Esophagus muscularis mucosa (tissue), 4 donors: ENCODE data around the gene NKPD1. TPM values are rescaled to one million over a fixed set of nuclear protein-coding genes. Genes with fewer than 3 reads are reported as not detected.

Source experiments
- DNase-seq: peaks from one replicate; pipeline ENCODE4 v3.0.0-alpha.2; 2017; ENCODE audit errors: extremely low spot score
- H3K27ac ChIP-seq, 4 donors: fragments of 200-600 bp; sonication (generic); replicated peaks in 1 of 4; 1 replicate in 3 of 4; 2 replicates in 1 of 4; pipeline ENCODE4 v1.5.1; 2016 to 2019; ENCODE audit warnings: mild to moderate bottlenecking in 1 of 4
- H3K27me3 ChIP-seq, 4 donors: fragments of 200-600 bp; sonication (generic); one replicate each; pipeline versions ENCODE4 v1.5.1 to v1.6.0; 2016 to 2019
- H3K36me3 ChIP-seq, 4 donors: fragments of 200-600 bp; sonication (generic); one replicate each; pipeline ENCODE4 v1.5.1; 2016 to 2019
- H3K4me1 ChIP-seq, 4 donors: fragments of 200-600 bp; sonication (generic); one replicate each; pipeline ENCODE4 v1.5.1; 2016 to 2019
- H3K4me3 ChIP-seq, 4 donors: fragments of 200-600 bp; sonication (generic); 1 replicate in 2 of 4; 2 replicates in 2 of 4; pipeline ENCODE4 v1.5.1; 2016 to 2019; ENCODE audit warnings: mild to moderate bottlenecking in 4 of 4, moderate library complexity in 1 of 4
- H3K9me3 ChIP-seq, 4 donors: fragments of 200-600 bp; sonication (generic); 1 replicate in 3 of 4; 2 replicates in 1 of 4; pipeline ENCODE4 v1.5.1; 2016 to 2019
- EP300 ChIP-seq: sonication (generic); formaldehyde crosslinking; IDR thresholded peaks from one replicate; pipeline ENCODE4 v1.6.1; 2017; ENCODE audit warnings: antibody characterized with exemption
- POLR2A ChIP-seq: fragments of 450-650 bp; IDR thresholded peaks from one replicate; pipeline ENCODE4 v1.6.1; 2017; ENCODE audit warnings: antibody characterized with exemption, moderate library complexity, mild to moderate bottlenecking, low read depth
- POLR2AphosphoS5 ChIP-seq, 2 donors: sonication (generic); formaldehyde crosslinking; IDR thresholded peaks; one replicate each; pipeline ENCODE4 v1.6.1; 2017; ENCODE audit warnings: antibody characterized with exemption in 2 of 2
- WGBS: methylation state at CpG from one replicate; pipeline ENCODE4 v1.1.5; 2018; 5-methylcytosine and 5-hydroxymethylcytosine counted together
- intact Hi-C: fragments of 100-400 bp; cut with DNase I; formaldehyde crosslinking; loops from one replicate; pipeline ENCODE4 v1.15.1; 2023
- total RNA-seq, 4 donors: library from RNA; depleted of rRNA; stranded (reverse); fragments of >200 nt; gene quantifications; one replicate each; pipeline versions ENCODE4 v1.1.0 to v1.2.1, GENCODE V29; 2016
- TF ChIP-seq, protein P1 (sequence below), 3 experiments: fragments of 200-600 bp in 2 of 3; fragments of 450-650 bp in 1 of 3; sonication (generic) in 2 of 3; IDR thresholded peaks; one replicate each; pipeline ENCODE4 v1.5.1; 2017 to 2019; ENCODE audit warnings: antibody characterized with exemption in 3 of 3, mild to moderate bottlenecking in 2 of 3, moderate library complexity in 1 of 3

Gene NKPD1
- total RNA-seq, 4 donors from 2014 or later = 0.26 TPM; not detected in 3

DNA sequence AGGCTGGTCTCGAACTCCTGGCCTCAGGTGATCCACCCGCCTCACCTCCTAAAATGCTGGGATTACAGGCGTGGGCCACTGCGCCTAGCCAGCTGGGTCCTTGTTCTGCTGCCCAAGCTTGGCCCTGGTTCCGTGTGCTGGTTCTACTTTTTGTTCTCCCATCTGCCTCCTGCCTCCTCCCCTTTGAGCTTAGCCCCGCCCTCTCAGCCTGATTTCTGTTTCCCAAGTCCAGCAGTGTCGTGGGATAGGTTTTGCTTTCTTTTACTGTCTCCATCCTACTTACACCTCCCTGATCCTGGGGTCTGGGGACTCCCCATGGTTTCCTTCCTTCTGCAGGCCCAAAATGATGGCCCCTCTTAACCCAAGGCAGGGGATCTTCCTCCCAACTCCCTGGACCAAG is 20.2 kb upstream of the NKPD1 start:
- Histone ChIP-seq H3K27ac (no peak overlapping the region), H3K9me3 (no peaks in the 10 kb centered on the region), H3K27me3 (no peaks in the 10 kb centered on the region), H3K4me1 (peaks cover 27 to 47% (median 40%) of the 10 kb centered on the region in 4 donors), H3K4me3 (no peak overlapping the region), H3K36me3 (peaks cover 0 to 17% (median 4%) of the 10 kb centered on the region in 4 donors)
- 75% methylated on average over 7 of the region's 7 CpGs for WGBS
- intact Hi-C loops = no loop called here
- TF ChIP-seq POLR2A (no peak), EP300 (no peak), POLR2AphosphoS5 (IDR thresholded peaks at IDR 0.05) (no peak)
- TF ChIP-seq, protein P1, sequence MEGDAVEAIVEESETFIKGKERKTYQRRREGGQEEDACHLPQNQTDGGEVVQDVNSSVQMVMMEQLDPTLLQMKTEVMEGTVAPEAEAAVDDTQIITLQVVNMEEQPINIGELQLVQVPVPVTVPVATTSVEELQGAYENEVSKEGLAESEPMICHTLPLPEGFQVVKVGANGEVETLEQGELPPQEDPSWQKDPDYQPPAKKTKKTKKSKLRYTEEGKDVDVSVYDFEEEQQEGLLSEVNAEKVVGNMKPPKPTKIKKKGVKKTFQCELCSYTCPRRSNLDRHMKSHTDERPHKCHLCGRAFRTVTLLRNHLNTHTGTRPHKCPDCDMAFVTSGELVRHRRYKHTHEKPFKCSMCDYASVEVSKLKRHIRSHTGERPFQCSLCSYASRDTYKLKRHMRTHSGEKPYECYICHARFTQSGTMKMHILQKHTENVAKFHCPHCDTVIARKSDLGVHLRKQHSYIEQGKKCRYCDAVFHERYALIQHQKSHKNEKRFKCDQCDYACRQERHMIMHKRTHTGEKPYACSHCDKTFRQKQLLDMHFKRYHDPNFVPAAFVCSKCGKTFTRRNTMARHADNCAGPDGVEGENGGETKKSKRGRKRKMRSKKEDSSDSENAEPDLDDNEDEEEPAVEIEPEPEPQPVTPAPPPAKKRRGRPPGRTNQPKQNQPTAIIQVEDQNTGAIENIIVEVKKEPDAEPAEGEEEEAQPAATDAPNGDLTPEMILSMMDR (IDR thresholded peaks at IDR 0.05) = no peak
- DNase-seq = no peak

DNA sequence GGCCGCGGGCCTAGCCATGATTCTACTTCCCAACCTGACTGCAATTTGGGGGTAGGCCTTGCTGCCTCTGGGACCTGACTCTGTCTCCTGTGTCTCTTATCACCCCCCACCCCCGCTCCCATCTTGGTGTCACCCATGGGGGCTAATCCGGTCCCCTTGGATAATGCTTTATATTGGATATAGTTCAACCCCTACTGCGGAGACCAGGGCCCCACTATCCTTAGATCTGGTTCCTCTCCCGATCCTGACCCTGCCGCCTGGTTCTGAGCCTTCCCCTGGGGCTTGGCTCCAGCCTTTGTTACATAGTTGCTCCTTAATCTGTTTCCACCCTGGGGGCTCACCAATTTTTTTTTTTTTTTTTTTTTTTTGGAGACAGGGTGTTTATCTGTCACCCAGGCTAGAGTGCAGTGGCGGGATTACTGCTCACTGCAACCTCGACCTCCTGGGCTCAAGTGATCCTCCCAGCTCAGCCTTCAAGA is 19.1 kb upstream of the NKPD1 start:
- intact Hi-C loops = loop anchor here (5.0 kb wide), 1 partner anchor 88 kb away; the partner anchor contains the start of gene PPP1R37
- TF ChIP-seq POLR2A = no peak
- no peak for TF ChIP-seq EP300
- no peak for TF ChIP-seq POLR2AphosphoS5 (IDR thresholded peaks at IDR 0.05)
- TF ChIP-seq, protein P1 (IDR thresholded peaks at IDR 0.05) = no peak
- peak overlapping the region; percentile 86 to 92 (median 90) for H3K27ac ChIP-seq

DNA sequence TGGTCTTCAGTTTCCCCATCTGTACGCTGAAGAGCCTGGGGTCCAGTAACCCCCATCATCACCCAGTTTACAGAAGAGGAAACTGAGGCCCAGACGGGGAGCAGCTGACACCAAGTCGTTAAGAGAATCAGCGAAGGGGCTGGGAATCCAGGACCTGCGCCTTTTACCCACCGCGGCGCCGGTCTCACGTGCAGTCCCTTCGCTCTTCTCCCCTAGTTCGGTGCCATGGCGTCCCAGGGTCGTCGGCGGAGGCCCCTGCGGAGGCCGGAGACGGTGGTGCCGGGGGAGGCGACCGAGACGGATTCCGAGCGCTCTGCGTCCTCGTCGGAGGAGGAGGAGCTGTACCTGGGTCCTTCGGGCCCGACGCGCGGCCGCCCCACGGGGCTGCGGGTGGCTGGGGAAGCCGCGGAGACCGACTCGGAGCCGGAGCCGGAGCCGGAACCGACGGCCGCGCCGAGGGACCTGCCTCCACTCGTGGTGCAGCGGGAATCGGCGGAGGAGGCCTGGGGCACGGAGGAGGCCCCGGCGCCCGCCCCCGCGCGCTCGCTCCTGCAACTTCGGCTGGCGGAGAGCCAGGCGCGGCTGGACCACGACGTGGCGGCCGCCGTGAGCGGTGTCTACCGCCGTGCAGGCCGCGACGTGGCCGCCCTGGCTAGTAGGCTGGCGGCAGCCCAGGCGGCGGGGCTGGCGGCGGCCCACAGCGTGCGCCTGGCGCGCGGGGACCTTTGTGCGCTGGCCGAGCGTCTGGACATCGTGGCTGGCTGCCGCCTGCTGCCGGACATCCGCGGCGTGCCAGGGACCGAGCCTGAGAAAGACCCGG is 18.5 kb upstream of the NKPD1 start:
- TF ChIP-seq EP300 (no peak), POLR2A (no peak), POLR2AphosphoS5 (IDR thresholded peaks at IDR 0.05) (no peak)
- TF ChIP-seq, protein P1 (IDR thresholded peaks at IDR 0.05) = no peak
- intact Hi-C loops = loop anchor here (5.0 kb wide), 1 partner anchor 87 kb away; the partner anchor contains the start of gene PPP1R37
- H3K4me1 ChIP-seq = peaks cover 27 to 47% (median 40%) of the 10 kb centered on the region in 4 donors
- WGBS = 0% methylated on average over 8 of the region's 97 CpGs
- peaks cover 0 to 17% (median 4%) of the 10 kb centered on the region in 4 donors for H3K36me3 ChIP-seq
- peak overlapping the region; percentile 86 to 92 (median 90) for H3K27ac ChIP-seq
- H3K4me3 ChIP-seq = peak overlapping the region; percentile 70 to 79 (median 74)
- H3K27me3 ChIP-seq = no peaks in the 10 kb centered on the region
- no peak for DNase-seq
- H3K9me3 ChIP-seq = no peaks in the 10 kb centered on the region

More for the DNA sequence above, 19.1 kb upstream of the NKPD1 start:
- DNase-seq = no peak
- H3K27me3 ChIP-seq = no peaks in the 10 kb centered on the region
- peaks cover 27 to 47% (median 40%) of the 10 kb centered on the region in 4 donors for H3K4me1 ChIP-seq
- H3K9me3 ChIP-seq = no peaks in the 10 kb centered on the region
- peak overlapping the region; percentile 70 to 79 (median 74) for H3K4me3 ChIP-seq
- H3K36me3 ChIP-seq = peaks cover 0 to 17% (median 4%) of the 10 kb centered on the region in 4 donors
- WGBS = 70% methylated on average over 7 of the region's 9 CpGs

DNA sequence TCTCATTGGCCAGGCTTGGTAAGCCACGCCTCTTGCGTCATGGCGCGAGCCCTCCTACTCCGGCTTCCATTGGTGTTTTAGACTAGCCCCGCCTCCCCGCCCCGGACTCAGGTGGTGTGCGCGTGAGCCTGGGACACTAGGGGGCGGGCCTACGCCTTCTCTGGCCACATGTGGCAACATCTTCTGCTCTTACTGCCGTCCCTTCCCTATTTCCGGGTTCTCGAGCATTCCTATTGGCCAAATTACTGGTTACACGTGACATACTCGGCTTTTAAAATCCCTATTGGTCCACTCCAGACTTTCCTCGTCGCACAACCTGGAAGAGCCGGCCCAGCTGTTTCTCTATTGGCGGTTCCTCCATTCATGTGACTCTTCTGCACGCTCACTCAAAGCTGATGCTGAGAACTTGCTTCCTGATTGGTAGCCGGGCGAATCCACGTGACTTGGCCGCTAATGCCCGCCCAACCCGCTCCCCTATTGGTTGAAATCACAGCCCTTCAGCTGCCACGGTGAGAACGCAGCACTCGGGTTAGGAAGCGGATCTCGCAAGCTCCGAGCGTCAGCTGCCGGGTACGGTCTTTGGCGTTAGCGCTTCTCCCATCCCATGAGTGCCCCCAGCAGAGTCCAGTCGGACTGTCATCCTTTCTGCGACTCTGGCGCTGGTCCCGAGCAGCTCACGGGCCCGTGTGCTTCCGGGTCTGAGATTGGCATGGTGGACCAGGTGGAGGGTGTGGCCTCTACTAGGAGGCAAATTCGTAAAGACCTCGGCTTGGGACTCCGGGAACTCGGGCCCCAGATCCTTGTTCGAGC is 17.7 kb upstream of the NKPD1 start, which contains the start of gene BLOC1S3:
Gene BLOC1S3 (plus strand): TSS at position 523 of the 810 bp plus-strand sequence. CDS start 513 bp downstream, outside the sequence.
- H3K4me1 ChIP-seq = peaks cover 27 to 47% (median 42%) of the 10 kb centered on the region in 4 donors
- intact Hi-C loops = loop anchor here (5.0 kb wide), 1 partner anchor 86 kb away; the partner anchor contains the start of gene PPP1R37
- under 1% methylated on average over 37 of the region's 51 CpGs for WGBS

More for the DNA sequence above, 17.7 kb upstream of the NKPD1 start, which contains the start of gene BLOC1S3:
- Histone ChIP-seq H3K4me3 (peak within 1 kb of the TSS; percentile 70 to 79 (median 74)), H3K27me3 (no peaks in the 10 kb centered on the region), H3K9me3 (no peaks in the 10 kb centered on the region), H3K27ac (peak within 1 kb of the TSS; percentile 90 to 93 (median 92)), H3K36me3 (peaks cover 0 to 17% (median 4%) of the 10 kb centered on the region in 4 donors)
- TF ChIP-seq POLR2A = peak; percentile 90
- TF ChIP-seq POLR2AphosphoS5 (IDR thresholded peaks at IDR 0.05) = peak; percentile 92 to 96
- TF ChIP-seq, protein P1 (IDR thresholded peaks at IDR 0.05) = peak; percentile 24 to 33 (median 31)
- TF ChIP-seq EP300 = no peak
- DNase-seq = peak; percentile 100
